Measurements from ENCODE around the gene DCLK1. TPM values are rescaled to one million over a fixed set of nuclear protein-coding genes. Genes with fewer than 3 reads are reported as not detected.
A peak's percentile ranks its signal among the peaks of the same experiment; 100 is the strongest.

The DCLK1 gene
- total RNA-seq, 1 experiment from 2014 or later, result 2.2 TPM

DNA sequence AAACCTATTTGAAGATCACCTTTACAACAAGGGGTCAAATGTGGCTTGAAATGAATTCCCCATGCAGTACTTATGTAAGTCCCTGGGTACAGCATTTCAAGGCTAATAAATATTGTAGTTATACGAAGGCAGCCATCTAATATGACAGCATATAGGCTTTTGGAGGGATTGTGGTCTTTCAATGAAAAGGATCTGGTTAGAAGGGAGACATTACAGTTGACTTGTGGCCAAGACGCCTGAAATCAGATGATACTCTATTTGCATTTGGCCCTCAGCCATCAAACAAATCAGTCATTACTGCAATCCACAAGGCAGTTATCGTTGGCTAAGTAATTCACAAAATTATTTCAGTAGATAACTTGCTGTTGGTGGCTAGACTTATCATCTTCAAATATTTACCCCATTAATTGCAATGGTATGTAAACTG lies 242.7 kb downstream of the DCLK1 start:
- H3K4me1 ChIP-seq (replicated peaks), result peaks cover 19% of the 10 kb centered on the region
- H3K27me3 ChIP-seq (replicated peaks), result no peaks in the 10 kb centered on the region
- H3K36me3 ChIP-seq, result no peaks in the 10 kb centered on the region
- H3K9me3 ChIP-seq (replicated peaks), result no peaks in the 10 kb centered on the region
- no peak for DNase-seq (ENCODE audit: low read depth in 1 of 2, low spot score in 2 of 2)
- no peak overlapping the region for H3K27ac ChIP-seq
- no peak overlapping the region for H3K4me3 ChIP-seq

DNA sequence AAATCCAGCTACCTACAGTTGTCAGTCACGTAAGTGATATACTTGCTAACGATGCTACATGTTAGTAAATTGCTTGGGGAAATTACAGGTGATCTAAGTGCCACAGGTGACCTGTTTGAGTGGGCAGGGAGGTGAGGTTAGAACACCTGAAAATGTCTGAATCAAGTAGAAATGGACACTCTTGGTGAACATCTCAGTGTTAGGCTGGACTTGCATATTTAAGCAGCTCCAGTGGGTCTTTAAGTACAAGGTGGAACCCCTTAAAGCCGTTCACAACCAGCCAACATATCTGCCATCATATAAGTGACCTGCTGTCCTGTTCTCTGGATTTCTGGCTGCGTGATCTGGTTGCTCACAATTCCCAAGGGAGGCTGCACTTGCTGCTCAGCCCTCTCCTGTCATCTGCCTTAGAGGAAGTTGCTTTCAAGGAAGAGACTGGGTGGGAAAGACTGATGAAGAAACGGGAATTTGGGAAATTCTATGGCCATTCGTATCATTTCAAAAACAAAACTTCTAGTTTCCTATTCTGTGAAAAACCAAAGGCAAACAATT lies 244.0 kb downstream of the DCLK1 start:
- Histone ChIP-seq H3K4me3 (no peak overlapping the region), H3K4me1 (replicated peaks) (peaks cover 28% of the 10 kb centered on the region), H3K27me3 (replicated peaks) (no peaks in the 10 kb centered on the region), H3K27ac (no peak overlapping the region), H3K9me3 (replicated peaks) (no peaks in the 10 kb centered on the region), H3K36me3 (no peaks in the 10 kb centered on the region)
- DNase-seq (ENCODE audit: low read depth in 1 of 2, low spot score in 2 of 2), result no peak

DNA sequence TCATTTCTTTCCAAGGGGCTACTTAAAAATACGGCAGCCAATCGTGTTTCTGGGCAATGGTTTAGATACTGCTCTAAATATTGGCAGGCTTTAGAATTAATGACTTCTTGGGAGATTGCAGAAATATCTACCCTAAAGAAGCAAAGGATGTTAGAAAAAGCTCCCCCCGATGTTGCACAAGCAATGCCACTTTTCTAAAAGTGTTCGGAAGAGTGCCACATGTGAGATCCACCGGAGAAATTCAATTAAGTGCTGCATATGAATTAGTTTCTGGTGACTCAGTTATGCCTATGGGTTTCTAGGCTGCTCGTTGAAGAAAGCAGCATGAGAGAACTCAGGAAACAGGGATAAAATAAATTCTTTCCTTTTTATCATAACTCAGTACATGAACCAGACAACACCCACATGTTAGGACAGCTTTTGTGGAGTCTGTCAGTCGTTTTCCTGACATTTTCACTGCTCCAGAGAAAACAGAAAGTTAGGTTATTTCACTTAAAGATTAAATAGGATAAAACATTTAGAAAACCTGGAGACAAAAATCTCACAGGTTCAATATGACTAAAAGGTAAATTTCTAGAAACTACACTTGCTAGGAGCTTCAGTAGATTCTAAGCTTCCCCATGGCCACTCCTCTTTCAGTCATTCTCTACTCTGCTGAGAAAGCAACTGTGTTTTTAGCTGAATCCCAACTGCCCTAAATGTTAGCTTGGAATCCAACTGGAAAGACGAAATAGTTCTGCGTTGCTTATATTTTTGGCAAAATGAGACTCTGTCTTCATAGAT lies 244.7 kb downstream of the DCLK1 start:
- Histone ChIP-seq H3K27me3 (replicated peaks) (no peaks in the 10 kb centered on the region), H3K36me3 (no peaks in the 10 kb centered on the region), H3K4me3 (no peak overlapping the region), H3K4me1 (replicated peaks) (peaks cover 22% of the 10 kb centered on the region), H3K9me3 (replicated peaks) (no peaks in the 10 kb centered on the region), H3K27ac (no peak overlapping the region)
- DNase-seq (ENCODE audit: low read depth in 1 of 2, low spot score in 2 of 2), result no peak

DNA sequence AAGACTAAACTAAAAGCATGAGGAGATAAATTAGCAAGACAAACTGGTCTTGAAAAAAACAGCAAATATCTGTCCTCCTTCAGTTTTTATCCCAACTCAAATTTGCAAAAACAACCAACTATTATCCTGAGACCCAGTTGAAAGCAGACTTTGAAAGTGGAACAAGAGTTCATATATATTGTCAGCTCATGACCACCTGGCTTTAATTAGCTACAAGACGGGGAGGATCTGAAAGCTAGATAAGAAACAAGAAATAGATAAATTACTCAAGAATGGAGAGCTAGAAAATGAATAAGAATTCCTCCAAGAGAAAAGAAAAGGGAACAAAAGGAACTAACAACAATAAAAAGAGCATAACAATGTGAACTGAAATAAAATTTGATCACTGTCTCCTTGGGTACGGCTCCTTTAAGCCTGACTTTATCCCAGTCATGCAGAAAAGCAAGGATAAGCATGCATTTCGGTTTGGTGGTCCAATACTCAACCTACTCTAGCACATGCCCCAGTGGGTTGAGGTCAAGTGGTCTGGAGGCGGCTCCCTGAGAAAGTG lies 246.9 kb downstream of the DCLK1 start:
- Histone ChIP-seq H3K36me3 (no peaks in the 10 kb centered on the region), H3K27me3 (replicated peaks) (no peaks in the 10 kb centered on the region), H3K4me1 (replicated peaks) (peaks cover 19% of the 10 kb centered on the region), H3K4me3 (no peak overlapping the region), H3K9me3 (replicated peaks) (no peaks in the 10 kb centered on the region), H3K27ac (no peak overlapping the region)
- no peak for DNase-seq (ENCODE audit: low read depth in 1 of 2, low spot score in 2 of 2)

DNA sequence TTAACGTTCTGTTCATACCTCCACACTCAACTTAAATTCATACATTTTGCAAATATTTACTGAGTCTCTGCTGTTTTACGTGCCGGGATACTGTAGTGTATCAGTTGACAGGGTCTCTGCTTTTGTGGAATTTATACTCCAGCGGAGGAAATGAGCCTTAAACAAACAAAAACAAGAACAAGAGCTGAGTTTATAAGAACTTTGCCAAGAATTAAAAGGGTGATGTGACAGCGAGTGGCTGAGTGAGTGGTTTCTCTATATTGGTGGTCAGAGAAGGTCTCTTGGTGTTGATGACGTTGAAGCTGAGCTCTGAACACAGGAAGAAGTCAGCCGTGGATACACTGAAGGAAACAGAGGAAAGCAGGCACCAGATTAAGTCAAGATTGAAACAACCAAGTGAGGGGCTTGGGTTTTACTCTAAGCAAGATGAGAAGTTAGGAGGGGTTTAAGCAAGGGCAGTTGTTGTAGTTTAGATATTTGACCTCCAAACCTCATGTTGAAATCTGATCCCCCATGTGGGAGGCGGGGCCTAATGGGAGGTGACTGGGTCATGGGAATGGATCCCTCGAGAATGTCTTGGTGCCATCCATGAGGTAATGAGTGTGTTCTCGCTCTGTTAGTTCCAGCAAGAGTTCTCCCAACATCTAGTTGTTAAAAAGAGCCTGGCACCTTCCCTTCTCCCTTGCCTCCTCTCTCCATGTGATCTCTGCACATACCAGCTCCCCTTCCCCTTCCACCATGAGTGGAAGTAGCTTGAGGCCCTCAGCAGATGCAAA lies 248.3 kb downstream of the DCLK1 start:
- peak in 1 of 2 experiments; percentile 50 for DNase-seq (ENCODE audit: low read depth in 1 of 2, low spot score in 2 of 2)

DNA sequence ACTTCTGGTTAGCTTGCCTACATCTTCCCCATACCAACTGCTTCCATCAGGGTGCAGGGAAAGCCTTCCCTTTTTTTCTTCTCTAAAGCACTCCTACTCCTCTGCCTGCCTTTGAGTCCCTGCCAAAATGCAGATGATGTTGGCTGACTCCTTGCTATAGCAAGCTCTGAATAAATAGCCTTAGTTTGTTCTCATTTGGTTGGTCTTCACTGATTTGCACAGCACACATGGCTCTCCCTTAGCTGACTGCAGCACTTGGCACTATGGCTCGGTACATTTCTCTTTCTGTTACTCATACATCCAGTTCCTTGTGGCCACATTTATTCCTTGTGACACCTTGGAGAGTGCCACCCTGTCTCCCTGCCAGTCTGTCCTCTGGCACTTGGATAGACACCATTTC lies 249.8 kb downstream of the DCLK1 start:
- Histone ChIP-seq H3K4me1 (replicated peaks) (peaks cover 14% of the 10 kb centered on the region), H3K36me3 (no peaks in the 10 kb centered on the region), H3K9me3 (replicated peaks) (no peaks in the 10 kb centered on the region), H3K4me3 (no peak overlapping the region), H3K27ac (no peak overlapping the region), H3K27me3 (replicated peaks) (no peaks in the 10 kb centered on the region)
- no peak for DNase-seq (ENCODE audit: low read depth in 1 of 2, low spot score in 2 of 2)

More for the DNA sequence above, 248.3 kb downstream of the DCLK1 start:
- Histone ChIP-seq H3K27ac (peak overlapping the region; percentile 50), H3K4me3 (no peak overlapping the region), H3K4me1 (replicated peaks) (peaks cover 14% of the 10 kb centered on the region), H3K9me3 (replicated peaks) (no peaks in the 10 kb centered on the region), H3K27me3 (replicated peaks) (no peaks in the 10 kb centered on the region), H3K36me3 (no peaks in the 10 kb centered on the region)

DNA sequence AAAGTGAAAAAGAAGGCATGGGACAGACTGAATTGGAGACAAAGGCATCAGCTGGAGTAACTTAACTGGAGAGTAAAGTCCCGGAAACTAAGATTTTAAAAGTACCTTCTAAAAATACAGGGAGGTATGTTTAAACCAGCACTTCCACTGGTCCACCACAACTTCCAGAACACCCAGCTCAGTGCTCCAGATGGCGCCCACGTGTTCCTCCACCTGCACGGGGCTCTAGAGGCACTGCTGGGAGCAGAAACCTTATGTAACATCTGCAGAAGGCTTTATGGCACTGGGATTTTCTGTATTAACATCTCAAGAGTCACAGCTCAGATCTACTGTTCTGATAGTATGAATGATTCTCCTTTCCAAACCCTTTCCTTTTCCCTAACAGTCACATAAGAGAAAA lies 252.1 kb downstream of the DCLK1 start:
- peaks cover 11% of the 10 kb centered on the region for H3K4me1 ChIP-seq (replicated peaks)
- H3K27ac ChIP-seq, result no peak overlapping the region
- H3K36me3 ChIP-seq, result no peaks in the 10 kb centered on the region
- no peaks in the 10 kb centered on the region for H3K9me3 ChIP-seq (replicated peaks)
- DNase-seq (ENCODE audit: low read depth in 1 of 2, low spot score in 2 of 2), result no peak
- H3K4me3 ChIP-seq, result no peak overlapping the region
- H3K27me3 ChIP-seq (replicated peaks), result no peaks in the 10 kb centered on the region

DNA sequence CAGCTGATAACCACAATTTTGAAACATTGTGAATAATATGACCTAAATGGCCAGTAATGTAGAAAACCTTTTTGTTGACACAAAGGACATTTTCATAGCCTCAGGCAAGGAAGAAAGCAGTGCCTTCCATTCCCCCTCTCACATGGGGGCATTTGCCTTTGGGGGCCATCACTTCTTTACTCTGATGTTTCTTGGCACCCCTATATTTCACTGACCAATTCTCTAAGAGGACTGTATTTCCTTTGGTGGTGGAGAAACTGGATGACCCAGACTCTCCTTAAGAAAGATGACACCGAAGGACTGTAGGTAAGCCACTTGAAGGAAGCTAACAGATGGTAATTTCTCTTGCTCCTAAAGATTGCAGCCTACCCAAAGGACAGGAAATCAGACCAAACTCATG lies 254.6 kb downstream of the DCLK1 start:
- no peaks in the 10 kb centered on the region for H3K4me1 ChIP-seq (replicated peaks)
- no peak overlapping the region for H3K4me3 ChIP-seq
- no peaks in the 10 kb centered on the region for H3K27me3 ChIP-seq (replicated peaks)
- H3K27ac ChIP-seq, result no peak overlapping the region
- no peak for DNase-seq (ENCODE audit: low read depth in 1 of 2, low spot score in 2 of 2)
- H3K36me3 ChIP-seq, result no peaks in the 10 kb centered on the region
- no peaks in the 10 kb centered on the region for H3K9me3 ChIP-seq (replicated peaks)

DNA sequence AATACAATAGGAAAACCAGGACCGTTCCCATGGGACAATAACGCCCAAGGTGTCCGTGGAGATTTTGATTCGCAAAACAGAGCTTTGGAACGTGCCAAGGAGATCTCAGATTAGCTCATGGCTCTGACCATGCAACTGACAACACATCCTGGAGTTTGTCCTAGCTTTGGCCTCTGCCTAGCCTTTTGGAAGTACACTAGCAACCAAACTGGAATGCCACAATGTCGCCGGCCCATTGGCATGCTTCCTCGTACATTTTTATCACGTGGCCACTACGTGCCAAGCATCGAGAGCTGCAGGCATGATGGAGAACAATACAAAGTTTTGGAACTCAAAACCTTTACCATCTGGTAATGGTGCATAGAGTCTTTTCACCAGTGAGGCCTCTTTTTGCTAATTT lies 256.5 kb downstream of the DCLK1 start:
- H3K9me3 ChIP-seq (replicated peaks), result no peaks in the 10 kb centered on the region
- no peak overlapping the region for H3K27ac ChIP-seq
- H3K27me3 ChIP-seq (replicated peaks), result no peaks in the 10 kb centered on the region
- no peak overlapping the region for H3K4me3 ChIP-seq
- no peaks in the 10 kb centered on the region for H3K36me3 ChIP-seq
- no peaks in the 10 kb centered on the region for H3K4me1 ChIP-seq (replicated peaks)
- no peak for DNase-seq (ENCODE audit: low read depth in 1 of 2, low spot score in 2 of 2)

DNA sequence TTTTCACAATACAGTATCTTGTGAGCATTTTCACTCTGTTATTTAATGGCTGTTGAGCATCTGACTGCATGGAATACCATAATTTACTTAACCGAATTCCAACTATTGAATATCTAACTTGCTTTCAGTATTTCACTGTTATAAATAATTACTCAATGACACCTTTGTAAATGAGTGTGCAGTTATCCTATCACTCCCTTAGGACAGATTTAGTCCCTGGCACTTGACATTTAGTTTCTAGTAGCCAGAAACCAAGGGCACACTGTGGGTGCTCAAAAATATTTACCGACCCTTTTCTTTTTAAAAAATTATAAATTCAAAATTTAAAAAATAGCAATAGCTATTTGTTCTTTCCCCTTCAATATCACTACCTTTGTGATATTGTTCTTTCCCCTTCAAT lies 258.8 kb downstream of the DCLK1 start:
- Histone ChIP-seq H3K4me1 (replicated peaks) (no peaks in the 10 kb centered on the region), H3K27me3 (replicated peaks) (no peaks in the 10 kb centered on the region), H3K4me3 (no peak overlapping the region), H3K36me3 (no peaks in the 10 kb centered on the region), H3K27ac (no peak overlapping the region), H3K9me3 (replicated peaks) (no peaks in the 10 kb centered on the region)
- no peak for DNase-seq (ENCODE audit: low read depth in 1 of 2, low spot score in 2 of 2)

DNA sequence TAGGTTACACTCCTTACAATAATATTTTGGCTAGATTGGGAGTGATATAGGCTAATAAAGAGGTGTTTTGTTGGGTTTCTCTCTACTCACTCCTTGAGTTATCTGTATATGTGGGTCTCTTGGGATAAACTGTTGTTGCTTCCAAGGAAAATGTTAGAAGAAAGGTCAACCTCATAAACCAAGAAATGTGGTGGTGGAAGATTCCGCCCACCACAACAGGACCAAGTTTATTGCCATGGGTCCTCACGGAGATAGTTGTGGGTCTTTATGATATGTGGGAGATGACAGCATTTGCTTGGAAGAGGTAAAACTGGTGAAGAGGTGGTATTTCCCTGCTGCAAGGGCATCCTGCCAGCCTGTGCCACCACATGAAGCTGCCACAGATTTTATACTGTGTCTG lies 259.6 kb downstream of the DCLK1 start:
- no peaks in the 10 kb centered on the region for H3K27me3 ChIP-seq (replicated peaks)
- no peak overlapping the region for H3K27ac ChIP-seq
- H3K9me3 ChIP-seq (replicated peaks), result no peaks in the 10 kb centered on the region
- H3K4me3 ChIP-seq, result no peak overlapping the region
- H3K36me3 ChIP-seq, result no peaks in the 10 kb centered on the region
- no peaks in the 10 kb centered on the region for H3K4me1 ChIP-seq (replicated peaks)
- DNase-seq (ENCODE audit: low read depth in 1 of 2, low spot score in 2 of 2), result no peak

DNA sequence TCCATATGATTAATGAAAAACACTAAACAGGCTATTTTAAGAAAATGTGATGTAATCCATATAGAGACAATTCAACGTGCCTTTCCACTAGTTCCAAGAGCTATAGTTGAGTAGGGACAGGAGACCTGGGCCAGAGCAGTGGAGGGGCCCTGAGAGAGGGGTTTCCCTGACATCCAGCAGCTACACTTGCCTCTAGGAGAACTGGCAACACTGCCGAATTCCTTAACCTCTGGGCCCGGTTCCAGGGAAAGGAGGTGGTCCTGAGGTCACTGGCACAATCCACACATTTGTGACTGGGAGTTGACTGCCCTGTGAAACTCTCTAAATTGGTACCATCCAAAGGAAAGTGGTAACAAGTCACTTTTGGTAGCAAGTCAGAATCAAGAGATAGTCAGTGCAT lies 264.4 kb downstream of the DCLK1 start:
- no peak overlapping the region for H3K4me3 ChIP-seq
- no peaks in the 10 kb centered on the region for H3K9me3 ChIP-seq (replicated peaks)
- H3K36me3 ChIP-seq, result no peaks in the 10 kb centered on the region
- no peaks in the 10 kb centered on the region for H3K4me1 ChIP-seq (replicated peaks)
- no peak for DNase-seq (ENCODE audit: low read depth in 1 of 2, low spot score in 2 of 2)
- H3K27me3 ChIP-seq (replicated peaks), result no peaks in the 10 kb centered on the region
- H3K27ac ChIP-seq, result no peak overlapping the region

DNA sequence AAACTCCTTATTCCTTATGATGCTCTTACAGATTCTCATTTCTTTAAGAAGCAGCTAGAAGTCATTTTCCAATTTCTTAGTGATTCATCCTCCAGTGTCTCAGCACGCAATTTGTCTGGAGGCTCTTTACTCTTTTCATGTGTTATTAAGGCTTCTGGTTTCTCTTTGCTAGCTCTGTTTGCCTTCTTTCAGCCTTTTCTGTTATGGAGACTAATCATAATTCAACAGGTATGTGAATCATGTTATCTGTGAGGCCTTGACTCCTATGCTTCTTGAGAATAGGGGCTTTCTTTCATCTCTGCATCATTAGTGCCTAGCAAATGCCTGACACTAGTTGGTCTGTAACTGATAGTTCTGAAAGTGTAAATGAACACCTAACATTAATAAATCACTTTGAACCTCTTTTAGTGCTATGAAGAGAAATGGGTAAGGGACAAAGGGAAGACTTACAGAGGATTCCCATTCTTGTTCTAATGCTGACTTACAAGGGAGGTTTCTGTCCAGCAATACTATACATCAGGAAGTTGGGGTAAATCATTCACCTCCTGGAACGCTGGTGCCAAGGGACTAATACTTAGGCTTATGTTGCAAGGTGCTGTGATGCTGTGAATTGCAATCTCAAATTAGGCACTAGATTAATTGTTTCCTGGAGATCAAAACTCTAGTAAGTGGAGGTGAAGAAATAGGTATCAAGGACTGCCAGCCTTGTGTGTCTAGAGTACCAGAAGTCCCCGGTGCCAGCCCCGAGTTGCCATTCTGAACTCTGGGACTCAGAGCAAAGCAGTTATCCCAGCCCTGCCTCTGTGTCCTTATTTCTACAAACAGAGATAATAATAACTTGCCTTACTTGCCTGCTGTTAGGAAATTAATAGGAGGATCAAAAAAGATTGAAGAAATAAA lies 265.6 kb downstream of the DCLK1 start:
- Histone ChIP-seq H3K36me3 (no peaks in the 10 kb centered on the region), H3K27me3 (replicated peaks) (no peaks in the 10 kb centered on the region), H3K27ac (no peak overlapping the region), H3K4me1 (replicated peaks) (no peaks in the 10 kb centered on the region), H3K4me3 (no peak overlapping the region), H3K9me3 (replicated peaks) (no peaks in the 10 kb centered on the region)
- no peak for DNase-seq (ENCODE audit: low read depth in 1 of 2, low spot score in 2 of 2)
